ENCODE measurements around the gene KDELR1. TPM values are rescaled to one million over a fixed set of nuclear protein-coding genes. Genes with fewer than 3 reads are reported as not detected.

Gene KDELR1
- total and polyA plus RNA-seq, 9 of the 15 experiments (the other 6 are each of a cell fraction or from before 2014, with no cell fraction given): 6.1 to 165 (median 58.5) TPM

- CTCF ChIA-PET (ENCODE audit: low intra/inter-chr PET ratio): no interaction called here
- no peak for ATAC-seq
- in situ Hi-C loops (cut with MboI): no loop called here
These were observed 20.0 kb downstream of the KDELR1 start for GRCh38 chr19:48371367-48371766.

More at GRCh38 chr19:48371367-48371766, 20.0 kb downstream of the KDELR1 start:
- POLR2A ChIA-PET: no interaction called here
- DNase-seq (ENCODE audit: extremely low read depth in 1 of 4, low spot score in 3 of 4) (no peak), FAIRE-seq (no peak)
- intact Hi-C loops (cut with micrococcal nuclease): no loop called here
- Histone ChIP-seq H3K4me3 (no peak overlapping the region), H3K9me1 (ENCODE audit: control insufficient read depth, insufficient read depth, low read length) (no peaks in the 10 kb centered on the region), H3K4me2 (ENCODE audit: insufficient read depth, low read length) (no peak overlapping the region), H3K9ac (ENCODE audit: insufficient read depth in 1 of 2, low read depth in 2 of 2, low read length in 2 of 2) (no peak overlapping the region), H3K36me3 (ENCODE audit: control insufficient read depth, insufficient read depth, low read length) (no peaks in the 10 kb centered on the region), H4K20me1 (replicated peaks; ENCODE audit: control insufficient read depth, insufficient read depth, low read length) (no peaks in the 10 kb centered on the region), H3K79me2 (ENCODE audit: control insufficient read depth, insufficient read depth, low read length) (no peaks in the 10 kb centered on the region), H2AFZ (ENCODE audit: low read depth, low read length) (no peak overlapping the region), H3K27me3 (ENCODE audit: control insufficient read depth in 2 of 2, insufficient read depth in 2 of 2, low read length in 2 of 2) (no peaks in the 10 kb centered on the region), H3K4me1 (replicated peaks in 1 of 2; ENCODE audit: control insufficient read depth in 2 of 2, insufficient read depth in 2 of 2, low read length in 2 of 2) (peaks cover 0 to 20% of the 10 kb centered on the region in 2 experiments; a peak in 2 of 5 replicates), H3K27ac (ENCODE audit: extremely low read depth, low read depth, low read length) (no peak overlapping the region), H3K9me3 (replicated peaks; ENCODE audit: control insufficient read depth, insufficient read depth, low read depth, low read length) (no peaks in the 10 kb centered on the region)
- TF ChIP-seq MXI1 (IDR thresholded peaks at IDR 0.05; ENCODE audit: low read depth, low read length) (no peak), CBX8 (IDR thresholded peaks at IDR 0.05; ENCODE audit: borderline replicate concordance, extremely low read depth, low read depth, low read length, poor library complexity, severe bottlenecking) (no peak), GTF2F1 (IDR thresholded peaks at IDR 0.05; ENCODE audit: low read depth, low read length) (no peak), U2AF1 (optimal IDR thresholded peaks at IDR 0.05; ENCODE audit: low read depth, low read length) (no peak), KAT8 (IDR thresholded peaks at IDR 0.05; ENCODE audit: low read depth) (no peak), RUNX1 (IDR thresholded peaks at IDR 0.05; ENCODE audit: low read depth) (no peak), ZNF121 (CRISPR knock-in tag; conservative IDR thresholded peaks at IDR 0.05) (no peak), TRIM24 (IDR thresholded peaks at IDR 0.05) (no peak), ZBTB1 (CRISPR knock-in tag; IDR thresholded peaks at IDR 0.05; ENCODE audit: borderline replicate concordance, low read depth) (no peak), PHTF2 (CRISPR knock-in tag; IDR thresholded peaks at IDR 0.05) (no peak), PCBP2 (IDR thresholded peaks at IDR 0.05; ENCODE audit: low read depth, low read length, poor library complexity, severe bottlenecking) (no peak), CHD1 (IDR thresholded peaks at IDR 0.05; ENCODE audit: low read length) (no peak)
- TF ChIP-seq, protein P1, sequence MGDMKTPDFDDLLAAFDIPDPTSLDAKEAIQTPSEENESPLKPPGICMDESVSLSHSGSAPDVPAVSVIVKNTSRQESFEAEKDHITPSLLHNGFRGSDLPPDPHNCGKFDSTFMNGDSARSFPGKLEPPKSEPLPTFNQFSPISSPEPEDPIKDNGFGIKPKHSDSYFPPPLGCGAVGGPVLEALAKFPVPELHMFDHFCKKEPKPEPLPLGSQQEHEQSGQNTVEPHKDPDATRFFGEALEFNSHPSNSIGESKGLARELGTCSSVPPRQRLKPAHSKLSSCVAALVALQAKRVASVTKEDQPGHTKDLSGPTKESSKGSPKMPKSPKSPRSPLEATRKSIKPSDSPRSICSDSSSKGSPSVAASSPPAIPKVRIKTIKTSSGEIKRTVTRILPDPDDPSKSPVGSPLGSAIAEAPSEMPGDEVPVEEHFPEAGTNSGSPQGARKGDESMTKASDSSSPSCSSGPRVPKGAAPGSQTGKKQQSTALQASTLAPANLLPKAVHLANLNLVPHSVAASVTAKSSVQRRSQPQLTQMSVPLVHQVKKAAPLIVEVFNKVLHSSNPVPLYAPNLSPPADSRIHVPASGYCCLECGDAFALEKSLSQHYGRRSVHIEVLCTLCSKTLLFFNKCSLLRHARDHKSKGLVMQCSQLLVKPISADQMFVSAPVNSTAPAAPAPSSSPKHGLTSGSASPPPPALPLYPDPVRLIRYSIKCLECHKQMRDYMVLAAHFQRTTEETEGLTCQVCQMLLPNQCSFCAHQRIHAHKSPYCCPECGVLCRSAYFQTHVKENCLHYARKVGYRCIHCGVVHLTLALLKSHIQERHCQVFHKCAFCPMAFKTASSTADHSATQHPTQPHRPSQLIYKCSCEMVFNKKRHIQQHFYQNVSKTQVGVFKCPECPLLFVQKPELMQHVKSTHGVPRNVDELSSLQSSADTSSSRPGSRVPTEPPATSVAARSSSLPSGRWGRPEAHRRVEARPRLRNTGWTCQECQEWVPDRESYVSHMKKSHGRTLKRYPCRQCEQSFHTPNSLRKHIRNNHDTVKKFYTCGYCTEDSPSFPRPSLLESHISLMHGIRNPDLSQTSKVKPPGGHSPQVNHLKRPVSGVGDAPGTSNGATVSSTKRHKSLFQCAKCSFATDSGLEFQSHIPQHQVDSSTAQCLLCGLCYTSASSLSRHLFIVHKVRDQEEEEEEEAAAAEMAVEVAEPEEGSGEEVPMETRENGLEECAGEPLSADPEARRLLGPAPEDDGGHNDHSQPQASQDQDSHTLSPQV (IDR thresholded peaks at IDR 0.05): no peak
- BruUV-seq (replicated peaks): no TSS peak
- WGBS (ENCODE audit: insufficient coverage, low coverage, missing lambda C conversion rate): 54% methylated on average over 7 of the region's 7 CpGs

Data from K562 (cell line).